K562 (cell line): ENCODE results near the gene LRRC1. TPM values are rescaled to one million over a fixed set of nuclear protein-coding genes. Genes with fewer than 3 reads are reported as not detected.

Experiments used
- ATAC-seq: fragments of 200-7000 bp; cut with Tn5 transposase; 3 replicates; pipeline ENCODE4 v1.9.1; 2020; ENCODE audit warnings: moderate library complexity
- BruUV-seq: library from RNA; stranded (reverse); fragments of 400-500 nt; replicated peaks from 2 replicates; lab custom pipeline; 2021; lab: Mats Ljungman, UMichigan
- CTCF ChIA-PET: fragments of 300-600 bp; formaldehyde crosslinking; extraction: SDS; loops from one replicate; lab custom pipeline; 2021; ENCODE audit warnings: low intra/inter-chr PET ratio; lab: Yijun Ruan, JAX
- POLR2A ChIA-PET: fragments of 300-600, 350-650 bp; sonication (Branson Sonifier 250); formaldehyde crosslinking; extraction: SDS; loops from one replicate; lab custom pipeline; 2021; ENCODE audit warnings: antibody characterized with exemption, inconsistent platforms; lab: Yijun Ruan, JAX
- DNase-seq, 4 experiments: peaks; one replicate each; pipeline versions ENCODE4 v3.0.0 to v3.0.0-alpha.2; 2011 to 2018; ENCODE audit warnings: low spot score in 3 of 4, mixed read lengths in 3 of 4; ENCODE audit errors: extremely low read depth in 1 of 4
- FAIRE-seq: peaks from 2 replicates; lab custom pipeline; 2011; peaks lifted over from hg19 to GRCh38; lab: Jason Lieb, UNC
- H2AFZ ChIP-seq: 2 replicates; pipeline ENCODE4 v1.6.0; 2011; ENCODE audit warnings: low read depth, low read length, control low read depth, inconsistent platforms
- H3K27ac ChIP-seq: fragments of 200-600 bp; 3 replicates; pipeline ENCODE4 v1.8.0; 2011; ENCODE audit warnings: low read depth, mild to moderate bottlenecking, control low read depth, inconsistent platforms, low read length, moderate library complexity, mixed read lengths; ENCODE audit errors: extremely low read depth
- H3K27me3 ChIP-seq, 2 experiments: fragments of 300-600 bp in 1 of 2; 2 replicates in 1 of 2; 3 replicates in 1 of 2; pipeline versions ENCODE4 v1.6.0 to v1.8.0; 2011; ENCODE audit warnings: inconsistent platforms in 2 of 2, low read length in 2 of 2, mild to moderate bottlenecking in 1 of 2, mixed read lengths in 1 of 2, moderate library complexity in 1 of 2; ENCODE audit not compliant: control insufficient read depth in 2 of 2, insufficient read depth in 2 of 2
- H3K36me3 ChIP-seq: fragments of 300-600 bp; 3 replicates; pipeline ENCODE4 v1.8.0; 2011; ENCODE audit warnings: mild to moderate bottlenecking, low read length, inconsistent platforms; ENCODE audit not compliant: control insufficient read depth, insufficient read depth
- H3K4me1 ChIP-seq, 2 experiments: fragments of 200-600 bp in 1 of 2; replicated peaks in 1 of 2; 2 replicates in 1 of 2; 3 replicates in 1 of 2; pipeline versions ENCODE4 v1.5.1 to v1.8.0; 2011; ENCODE audit warnings: inconsistent platforms in 2 of 2, low read length in 2 of 2, mild to moderate bottlenecking in 1 of 2, mixed read lengths in 1 of 2, moderate library complexity in 1 of 2; ENCODE audit not compliant: control insufficient read depth in 2 of 2, insufficient read depth in 2 of 2
- H3K4me2 ChIP-seq: 2 replicates; pipeline ENCODE4 v1.6.1; 2011; ENCODE audit warnings: low read length, control low read depth, inconsistent platforms, mixed read lengths; ENCODE audit not compliant: insufficient read depth
- H3K4me3 ChIP-seq: fragments of 200-600 bp; sonication (generic), shearing (Covaris generic); 2 replicates; pipeline ENCODE4 v1.5.1; 2016; ENCODE audit warnings: control low read depth, inconsistent platforms
- H3K79me2 ChIP-seq: fragments of 200-600 bp; 3 replicates; pipeline ENCODE4 v1.8.0; 2011; ENCODE audit warnings: low read length, inconsistent platforms; ENCODE audit not compliant: control insufficient read depth, insufficient read depth
- H3K9ac ChIP-seq, 2 experiments: 2 replicates each; pipeline versions ENCODE4 v1.6.0 to v1.6.1; 2011; ENCODE audit warnings: low read depth in 2 of 2, low read length in 2 of 2, control low read depth in 1 of 2, inconsistent platforms in 1 of 2, mild to moderate bottlenecking in 1 of 2, mixed read lengths in 1 of 2; ENCODE audit not compliant: insufficient read depth in 1 of 2
- H3K9me1 ChIP-seq: one replicate; pipeline ENCODE4 v1.6.0; 2011; ENCODE audit warnings: inconsistent platforms, mild to moderate bottlenecking, low read length, moderate library complexity; ENCODE audit not compliant: control insufficient read depth, insufficient read depth
- H3K9me3 ChIP-seq: replicated peaks from 2 replicates; pipeline ENCODE4 v1.5.1; 2011; ENCODE audit warnings: low read depth, low read length, inconsistent platforms; ENCODE audit not compliant: control insufficient read depth, insufficient read depth
- H4K20me1 ChIP-seq: replicated peaks from 2 replicates; pipeline ENCODE4 v1.6.1; 2011; ENCODE audit warnings: low read length, inconsistent platforms, mixed read lengths; ENCODE audit not compliant: control insufficient read depth, insufficient read depth
- CEBPZ ChIP-seq: fragments of 150-350 bp; IDR thresholded peaks from 2 replicates; pipeline ENCODE4 v1.6.1; 2014; ENCODE audit warnings: low read depth, mild to moderate bottlenecking, low read length, borderline replicate concordance
- CREB3 ChIP-seq: fragments of 450-650 bp; conservative IDR thresholded peaks from 2 replicates; pipeline ENCODE4 v1.6.1; 2016; ENCODE audit warnings: missing genetic modification characterization, low read depth, mild to moderate bottlenecking, missing compliant biosample characterization, moderate library complexity
- DNMT1 ChIP-seq: fragments of 450-650 bp; IDR thresholded peaks from 2 replicates; pipeline ENCODE4 v1.6.1; 2016; ENCODE audit warnings: antibody characterized with exemption, mild to moderate bottlenecking
- FIP1L1 ChIP-seq: fragments of 200-400 bp; formaldehyde crosslinking; IDR thresholded peaks from 2 replicates; pipeline ENCODE4 v1.6.1; 2018; ENCODE audit warnings: mild to moderate bottlenecking, low read depth, low read length; ENCODE audit not compliant: poor library complexity, severe bottlenecking
- GABPA ChIP-seq: fragments of 200-800 bp; sonication (Bioruptor generic); conservative IDR thresholded peaks from 2 replicates; pipeline ENCODE4 v1.6.1; 2016; ENCODE audit warnings: low read depth, missing genetic modification characterization, missing compliant biosample characterization
- NFE2L1 ChIP-seq: fragments of 450-650 bp; IDR thresholded peaks from 2 replicates; pipeline ENCODE4 v1.6.1; 2016; ENCODE audit warnings: missing genetic modification characterization, low read depth, mild to moderate bottlenecking, missing compliant biosample characterization, moderate library complexity, borderline replicate concordance
- SIN3A ChIP-seq, 2 experiments: fragments of 150-350 bp in 1 of 2; IDR thresholded peaks; 2 replicates each; pipeline ENCODE4 v1.6.1; 2011 to 2016; ENCODE audit warnings: borderline replicate concordance in 2 of 2, low read depth in 2 of 2, low read length in 2 of 2, mild to moderate bottlenecking in 2 of 2, moderate library complexity in 2 of 2; ENCODE audit not compliant: control insufficient read depth in 1 of 2
- SMARCA5 ChIP-seq: fragments of 450-650 bp; IDR thresholded peaks from 2 replicates; pipeline ENCODE4 v1.6.1; 2016
- SNIP1 ChIP-seq: fragments of 450-650 bp; IDR thresholded peaks from 2 replicates; pipeline ENCODE4 v1.7.1; 2017; ENCODE audit warnings: low read depth, mild to moderate bottlenecking
- SREBF1 ChIP-seq: fragments of 150-350 bp; IDR thresholded peaks from 2 replicates; pipeline ENCODE4 v1.6.1; 2014; ENCODE audit warnings: antibody characterized with exemption, low read depth, low read length, borderline replicate concordance
- SRSF7 ChIP-seq: fragments of 200-400 bp; formaldehyde crosslinking; optimal IDR thresholded peaks from 2 replicates; pipeline ENCODE3; 2017; ENCODE audit warnings: mild to moderate bottlenecking, low read depth, low read length
- ZNF282 ChIP-seq: sonication (generic); formaldehyde crosslinking; IDR thresholded peaks from 2 replicates; pipeline ENCODE4 v1.8.1; 2023; ENCODE audit warnings: missing genetic modification reagents
- ZNF551 ChIP-seq: fragments of 250-450 bp; sonication (Bioruptor Pico); IDR thresholded peaks from 2 replicates; pipeline ENCODE4 v1.5.0; 2021; ENCODE audit warnings: mild to moderate bottlenecking, moderate library complexity
- ZNF76 ChIP-seq: fragments of 250-450 bp; sonication (Bioruptor Pico); IDR thresholded peaks from 2 replicates; pipeline ENCODE4 v1.4.0; 2020; ENCODE audit warnings: mild to moderate bottlenecking, moderate library complexity, borderline replicate concordance
- ZNF764 ChIP-seq: fragments of 250-450 bp; sonication (Bioruptor Pico); IDR thresholded peaks from 2 replicates; pipeline ENCODE4 v1.4.0; 2020; ENCODE audit warnings: low read depth, mild to moderate bottlenecking, moderate library complexity
- ZSCAN29 ChIP-seq: fragments of 450-650 bp; IDR thresholded peaks from 2 replicates; pipeline ENCODE4 v1.6.1; 2017
- WGBS: fragments of 100-300 bp; shearing (Covaris generic); methylation state at CpG from one replicate; pipeline ENCODE4 v1.1.6; 2016; ENCODE audit warnings: low coverage, mixed read lengths; ENCODE audit not compliant: insufficient coverage; ENCODE audit errors: missing lambda C conversion rate; 5-methylcytosine and 5-hydroxymethylcytosine counted together
- in situ Hi-C: fragments of 300-500 bp; cut with MboI; formaldehyde crosslinking; loops from 4 replicates; pipeline ENCODE4 v1.15.0; 2018; ENCODE audit warnings: inconsistent platforms, mixed read lengths
- intact Hi-C: fragments of 100-400 bp; cut with micrococcal nuclease; formaldehyde crosslinking; loops from 2 replicates; pipeline ENCODE4 v1.14.2; 2022
- polyA plus RNA-seq, 8 experiments: library from polyadenylated mRNA; depleted of rRNA in 4 of 8; stranded (reverse) in 5 of 8; unstranded in 3 of 8; fragments of >200 nt; fragmentation: Nextera tagmentation in 2 of 8; fragmentation: Illumina TruSeq in 1 of 8; extraction: Ambion mirVana in 2 of 8; extraction: Trizol in 1 of 8; gene quantifications; 2 replicates each; pipeline versions ENCODE4 v1.2.1 to v1.2.3, GENCODE V29; 2011 to 2014; ENCODE audit warnings: inconsistent platforms in 1 of 8, missing spikeins in 1 of 8
- total RNA-seq, 7 experiments: library from RNA; depleted of rRNA in 6 of 7; stranded (reverse); fragments of >200 nt in 6 of 7; fragmentation: Illumina TruSeq in 2 of 7; extraction: Trizol in 2 of 7; gene quantifications; 2 replicates each; pipeline versions ENCODE4 v1.2.1 to v1.2.3, GENCODE V29; 2011 to 2021; ENCODE audit warnings: low replicate concordance in 1 of 7
- TF ChIP-seq, protein P1 (sequence below): fragments of 200-400 bp; formaldehyde crosslinking; IDR thresholded peaks from 2 replicates; pipeline ENCODE4 v1.6.1; 2017; ENCODE audit warnings: mild to moderate bottlenecking, low read depth, low read length, moderate library complexity

LRRC1 gene
- total and polyA plus RNA-seq, 9 of the 15 experiments (the other 6 are each of a cell fraction or from before 2014, with no cell fraction given) = not detected

GRCh38 chr6:53922539-53922981 is 127.8 kb downstream of the LRRC1 start (continued):
- TF ChIP-seq ZNF282 = no peak
- TF ChIP-seq NFE2L1 (tag) = no peak
- no peak for TF ChIP-seq SNIP1
- no peak for TF ChIP-seq SREBF1
- TF ChIP-seq CREB3 = no peak
- no peak for TF ChIP-seq SRSF7
- no peak for TF ChIP-seq FIP1L1
- no peak for TF ChIP-seq ZSCAN29
- no peak for TF ChIP-seq ZNF76 (CRISPR knock-in tag)
- no peak for TF ChIP-seq DNMT1

DNA sequence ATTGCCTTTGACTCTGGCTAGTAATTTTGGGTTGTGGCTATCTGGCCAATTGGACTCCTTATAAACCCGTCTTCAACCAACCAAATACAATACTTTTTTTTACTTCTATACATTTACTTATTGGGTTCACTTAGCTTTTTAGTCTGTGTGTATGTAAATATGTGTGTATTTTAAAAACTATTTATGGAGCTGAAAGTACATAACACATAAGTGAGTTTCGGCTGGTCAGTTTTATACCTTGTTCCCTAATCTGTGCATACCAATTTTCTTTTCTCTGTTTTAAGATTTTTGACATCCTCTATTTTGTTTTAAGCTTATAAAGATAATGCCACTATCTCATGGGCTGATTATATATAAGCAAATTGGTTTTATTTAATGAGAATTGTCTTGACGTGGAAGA is 129.5 kb downstream of the LRRC1 start:
- no peaks in the 10 kb centered on the region for H3K36me3 ChIP-seq
- in situ Hi-C loops = no loop called here
- POLR2A ChIA-PET = no interaction called here
- TF ChIP-seq ZNF551 (CRISPR knock-in tag) = no peak
- TF ChIP-seq GABPA (tag) = no peak
- TF ChIP-seq CEBPZ = no peak
- TF ChIP-seq, protein P1, sequence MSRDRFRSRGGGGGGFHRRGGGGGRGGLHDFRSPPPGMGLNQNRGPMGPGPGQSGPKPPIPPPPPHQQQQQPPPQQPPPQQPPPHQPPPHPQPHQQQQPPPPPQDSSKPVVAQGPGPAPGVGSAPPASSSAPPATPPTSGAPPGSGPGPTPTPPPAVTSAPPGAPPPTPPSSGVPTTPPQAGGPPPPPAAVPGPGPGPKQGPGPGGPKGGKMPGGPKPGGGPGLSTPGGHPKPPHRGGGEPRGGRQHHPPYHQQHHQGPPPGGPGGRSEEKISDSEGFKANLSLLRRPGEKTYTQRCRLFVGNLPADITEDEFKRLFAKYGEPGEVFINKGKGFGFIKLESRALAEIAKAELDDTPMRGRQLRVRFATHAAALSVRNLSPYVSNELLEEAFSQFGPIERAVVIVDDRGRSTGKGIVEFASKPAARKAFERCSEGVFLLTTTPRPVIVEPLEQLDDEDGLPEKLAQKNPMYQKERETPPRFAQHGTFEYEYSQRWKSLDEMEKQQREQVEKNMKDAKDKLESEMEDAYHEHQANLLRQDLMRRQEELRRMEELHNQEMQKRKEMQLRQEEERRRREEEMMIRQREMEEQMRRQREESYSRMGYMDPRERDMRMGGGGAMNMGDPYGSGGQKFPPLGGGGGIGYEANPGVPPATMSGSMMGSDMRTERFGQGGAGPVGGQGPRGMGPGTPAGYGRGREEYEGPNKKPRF = no peak
- TF ChIP-seq ZNF764 = no peak
- TF ChIP-seq SIN3A (IDR thresholded peaks at IDR 0.05; ENCODE audit: borderline replicate concordance in 2 of 2, control insufficient read depth in 1 of 2, low read depth in 2 of 2, low read length in 2 of 2) = no peak
- TF ChIP-seq SMARCA5 = no peak

More for the DNA sequence above, 129.5 kb downstream of the LRRC1 start:
- FAIRE-seq = no peak
- no peak for ATAC-seq
- Histone ChIP-seq H3K27me3 (no peaks in the 10 kb centered on the region), H3K9me3 (no peaks in the 10 kb centered on the region), H3K4me3 (no peak overlapping the region), H3K79me2 (no peaks in the 10 kb centered on the region), H3K27ac (no peak overlapping the region), H3K4me1 (no peaks in the 10 kb centered on the region), H2AFZ (no peak overlapping the region), H3K9me1 (no peaks in the 10 kb centered on the region), H4K20me1 (no peaks in the 10 kb centered on the region), H3K4me2 (no peak overlapping the region), H3K9ac (no peak overlapping the region)
- CTCF ChIA-PET = no interaction called here
- intact Hi-C loops = no loop called here
- no peak for DNase-seq
- no TSS peak for BruUV-seq
- WGBS = 4% methylated on average over 3 of the region's 3 CpGs
